Measurements from ENCODE around the gene SLX4.

Gene SLX4

DNA sequence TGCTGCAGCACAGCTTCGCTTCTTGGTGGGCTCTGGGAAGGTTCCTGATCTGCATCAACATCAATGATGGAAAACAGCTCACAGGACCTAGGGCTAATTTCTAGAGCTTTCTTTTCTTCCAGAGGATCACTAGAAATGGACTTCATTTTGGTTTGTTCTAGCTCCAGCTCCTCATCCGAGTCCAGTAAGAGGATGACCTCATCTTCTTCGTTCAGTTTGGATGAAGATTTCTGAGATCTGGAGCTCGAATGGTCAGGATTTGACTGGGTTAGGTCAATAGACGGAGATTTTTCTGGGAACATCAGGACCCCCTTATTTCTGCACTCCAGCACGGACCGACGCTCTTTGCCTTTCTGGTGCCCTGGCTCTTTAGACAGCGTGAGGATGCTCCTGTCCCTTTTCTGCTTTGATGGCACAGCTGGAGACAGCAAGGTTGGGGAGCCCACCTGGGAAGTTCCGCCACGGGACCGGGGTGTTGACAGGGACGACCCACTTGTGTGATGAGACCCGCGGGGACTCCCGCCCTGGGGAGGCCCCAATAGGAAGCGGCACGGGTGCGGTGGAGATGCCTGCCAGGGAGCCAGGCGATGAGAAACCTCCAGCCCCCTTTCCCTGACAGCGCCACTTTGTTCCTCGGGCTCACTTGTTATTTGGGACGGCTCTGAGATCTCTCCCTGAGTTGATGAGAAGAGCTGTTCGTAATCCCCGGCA is 21.3 kb downstream of the SLX4 start:
- DNase-seq: no peak

DNA sequence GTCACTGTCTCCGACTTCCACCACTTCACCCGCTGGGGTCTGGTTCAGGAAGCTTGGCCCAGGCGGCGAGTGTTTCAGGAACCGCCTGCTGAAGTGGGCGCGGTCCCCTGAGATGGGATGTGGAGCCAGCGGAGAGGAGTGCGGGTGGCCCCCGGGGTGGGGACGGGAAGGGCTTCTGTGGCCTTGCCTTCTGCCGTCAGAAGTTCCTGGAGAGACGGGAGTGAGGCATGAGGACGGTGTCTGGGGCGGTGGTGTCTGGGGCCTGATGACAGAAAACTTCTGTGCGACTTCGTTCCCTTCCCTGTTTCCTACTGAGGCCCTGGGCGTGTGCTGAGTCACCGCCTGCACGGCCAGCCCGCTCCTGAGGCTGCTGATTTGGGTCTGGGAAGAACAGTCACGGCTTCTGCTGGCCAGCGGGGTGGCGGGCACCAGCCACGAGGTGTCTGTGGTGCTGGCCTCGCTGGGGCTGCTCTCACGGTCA is 21.9 kb downstream of the SLX4 start:
- DNase-seq: no peak
- Histone ChIP-seq H3K4me3 (ENCODE audit: low read depth, low read length) (no peak overlapping the region), H3K27ac (no peak overlapping the region), H3K36me3 (replicated peaks) (peaks cover 3% of the 10 kb centered on the region), H3K27me3 (replicated peaks) (no peaks in the 10 kb centered on the region)
- TF ChIP-seq, protein P1, sequence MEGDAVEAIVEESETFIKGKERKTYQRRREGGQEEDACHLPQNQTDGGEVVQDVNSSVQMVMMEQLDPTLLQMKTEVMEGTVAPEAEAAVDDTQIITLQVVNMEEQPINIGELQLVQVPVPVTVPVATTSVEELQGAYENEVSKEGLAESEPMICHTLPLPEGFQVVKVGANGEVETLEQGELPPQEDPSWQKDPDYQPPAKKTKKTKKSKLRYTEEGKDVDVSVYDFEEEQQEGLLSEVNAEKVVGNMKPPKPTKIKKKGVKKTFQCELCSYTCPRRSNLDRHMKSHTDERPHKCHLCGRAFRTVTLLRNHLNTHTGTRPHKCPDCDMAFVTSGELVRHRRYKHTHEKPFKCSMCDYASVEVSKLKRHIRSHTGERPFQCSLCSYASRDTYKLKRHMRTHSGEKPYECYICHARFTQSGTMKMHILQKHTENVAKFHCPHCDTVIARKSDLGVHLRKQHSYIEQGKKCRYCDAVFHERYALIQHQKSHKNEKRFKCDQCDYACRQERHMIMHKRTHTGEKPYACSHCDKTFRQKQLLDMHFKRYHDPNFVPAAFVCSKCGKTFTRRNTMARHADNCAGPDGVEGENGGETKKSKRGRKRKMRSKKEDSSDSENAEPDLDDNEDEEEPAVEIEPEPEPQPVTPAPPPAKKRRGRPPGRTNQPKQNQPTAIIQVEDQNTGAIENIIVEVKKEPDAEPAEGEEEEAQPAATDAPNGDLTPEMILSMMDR (IDR thresholded peaks at IDR 0.05; ENCODE audit: low read depth, low read length, missing control alignments): no peak
- in situ Hi-C loops (cut with HindIII; ENCODE audit: low pct_ligation_motif_present, low sequenced_read_pairs): no loop called here

More for the DNA sequence above, 21.3 kb downstream of the SLX4 start:
- in situ Hi-C loops (cut with HindIII; ENCODE audit: low pct_ligation_motif_present, low sequenced_read_pairs): no loop called here
- no peak overlapping the region for H3K27ac ChIP-seq
- no peak overlapping the region for H3K4me3 ChIP-seq (ENCODE audit: low read depth, low read length)
- TF ChIP-seq, protein P1 (IDR thresholded peaks at IDR 0.05; ENCODE audit: low read depth, low read length, missing control alignments): no peak
- peaks cover 3% of the 10 kb centered on the region for H3K36me3 ChIP-seq (replicated peaks)
- H3K27me3 ChIP-seq (replicated peaks): no peaks in the 10 kb centered on the region

DNA sequence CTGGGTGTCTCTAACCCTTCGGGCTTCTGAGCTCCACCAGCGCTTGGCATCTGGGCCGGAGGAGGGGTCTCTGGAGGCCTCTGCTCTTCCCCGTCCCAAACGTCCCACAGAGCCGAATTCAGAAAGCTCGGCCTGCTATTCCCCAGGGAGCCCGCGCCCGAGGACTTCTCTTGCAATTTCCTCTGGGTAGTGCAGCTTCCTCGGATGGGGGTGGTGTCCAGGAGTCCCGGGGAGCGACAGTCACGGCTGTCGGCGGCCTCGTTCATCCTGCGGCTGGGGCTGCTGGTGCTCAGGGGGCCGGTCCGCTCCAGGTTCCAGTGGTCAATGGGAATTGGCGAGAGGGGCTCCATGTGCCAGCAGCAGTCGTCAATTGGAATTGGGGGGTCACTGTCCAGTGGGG is 22.4 kb downstream of the SLX4 start:
- no peak overlapping the region for H3K4me3 ChIP-seq (ENCODE audit: low read depth, low read length)
- TF ChIP-seq, protein P1 (IDR thresholded peaks at IDR 0.05; ENCODE audit: low read depth, low read length, missing control alignments): no peak
- no peaks in the 10 kb centered on the region for H3K27me3 ChIP-seq (replicated peaks)
- in situ Hi-C loops (cut with HindIII; ENCODE audit: low pct_ligation_motif_present, low sequenced_read_pairs): no loop called here
- DNase-seq: no peak
- peaks cover 3% of the 10 kb centered on the region for H3K36me3 ChIP-seq (replicated peaks)
- H3K27ac ChIP-seq: no peak overlapping the region

DNA sequence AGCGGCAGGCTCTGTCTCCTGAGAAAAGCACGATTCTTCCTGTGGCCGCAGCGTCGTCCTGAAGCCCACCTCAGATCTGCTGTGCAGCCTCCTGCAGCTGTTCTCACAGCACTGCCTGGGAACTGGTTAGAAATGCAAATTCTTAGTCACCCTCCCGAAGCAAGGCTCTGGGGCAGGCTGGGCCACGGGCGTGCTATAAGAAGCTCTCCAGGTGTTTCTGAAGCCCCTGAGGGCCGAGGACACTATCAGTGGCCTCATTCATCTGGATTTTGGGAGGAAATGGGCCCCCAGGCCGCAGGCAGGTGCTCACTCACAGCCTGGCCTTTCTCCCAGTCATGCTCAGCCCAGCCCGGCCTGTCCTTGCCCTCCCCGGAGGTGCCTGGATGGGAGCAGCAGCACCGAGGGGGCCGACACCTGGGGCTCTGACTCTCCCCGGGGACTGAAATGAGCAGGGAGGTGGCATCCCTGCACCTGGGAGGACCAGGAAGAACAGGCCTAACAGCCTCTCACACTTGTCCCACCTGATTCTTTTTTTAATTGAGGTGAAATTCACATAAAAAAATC is 23.8 kb downstream of the SLX4 start:
- Histone ChIP-seq H3K4me3 (ENCODE audit: low read depth, low read length) (no peak overlapping the region), H3K27me3 (replicated peaks) (no peaks in the 10 kb centered on the region), H3K36me3 (replicated peaks) (peaks cover 8% of the 10 kb centered on the region), H3K27ac (no peak overlapping the region)
- in situ Hi-C loops (cut with HindIII; ENCODE audit: low pct_ligation_motif_present, low sequenced_read_pairs): no loop called here
- no peak for DNase-seq
- TF ChIP-seq, protein P1 (IDR thresholded peaks at IDR 0.05; ENCODE audit: low read depth, low read length, missing control alignments): no peak

DNA sequence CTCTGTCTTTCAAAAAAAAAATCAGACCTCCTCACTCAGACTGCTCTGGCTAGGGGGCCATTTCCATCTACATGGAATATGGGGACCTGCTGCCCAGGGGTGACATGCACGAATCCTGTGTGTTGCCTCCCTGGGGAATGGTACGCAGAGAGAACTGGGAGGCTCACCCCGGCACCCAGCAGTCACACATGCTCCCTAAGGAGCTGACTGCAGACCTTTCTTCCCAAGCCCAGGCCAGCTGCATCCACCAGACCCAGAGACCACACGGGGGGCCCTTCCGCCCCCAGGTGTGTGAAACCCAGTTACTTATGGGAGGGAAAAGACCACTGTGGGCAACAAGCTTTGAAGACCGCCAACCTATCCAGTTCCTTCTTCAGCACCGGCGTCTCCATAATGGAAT is 27.0 kb downstream of the SLX4 start:
- in situ Hi-C loops (cut with HindIII; ENCODE audit: low pct_ligation_motif_present, low sequenced_read_pairs): no loop called here
- H3K36me3 ChIP-seq (replicated peaks): peaks cover 8% of the 10 kb centered on the region
- H3K27me3 ChIP-seq (replicated peaks): no peaks in the 10 kb centered on the region
- no peak for DNase-seq
- no peak overlapping the region for H3K4me3 ChIP-seq (ENCODE audit: low read depth, low read length)
- H3K27ac ChIP-seq: no peak overlapping the region
- TF ChIP-seq, protein P1 (IDR thresholded peaks at IDR 0.05; ENCODE audit: low read depth, low read length, missing control alignments): no peak
